ENCODE measurements around the gene SEMA4B. TPM values are rescaled to one million over a fixed set of nuclear protein-coding genes. Genes with fewer than 3 reads are reported as not detected.

The SEMA4B gene
- total RNA-seq, 1 experiment from 2014 or later: 13.2 TPM

GRCh38 chr15:90201944-90202375, 830 bp downstream of the SEMA4B start:
- intact Hi-C loops (cut with micrococcal nuclease; ENCODE audit: unreplicated experiment): no loop called here
- ChIA-PET POLR2A (ENCODE audit: low non-redundant PET) (no interaction called here), CTCF (no interaction called here)
- TF ChIP-seq EZH2 (IDR thresholded peaks at IDR 0.05; ENCODE audit: borderline replicate concordance, low read depth, low read length, poor library complexity, severe bottlenecking): no peak
- H3K4me1 ChIP-seq (ENCODE audit: insufficient read depth, low read length, poor library complexity, severe bottlenecking): peaks cover 25% of the 10 kb centered on the region
- BruUV-seq (replicated peaks): no TSS peak
- H3K27me3 ChIP-seq (replicated peaks; ENCODE audit: insufficient read depth, low read depth, low read length, poor library complexity): no peaks in the 10 kb centered on the region
- H3K27ac ChIP-seq (ENCODE audit: low read depth, low read length, poor library complexity, severe bottlenecking): no peak overlapping the region
- no peaks in the 10 kb centered on the region for H3K9me3 ChIP-seq (ENCODE audit: low read depth, low read length, poor library complexity, severe bottlenecking)
- H3K36me3 ChIP-seq (ENCODE audit: insufficient read depth, low read length, poor library complexity, severe bottlenecking): no peaks in the 10 kb centered on the region
- H3K4me3 ChIP-seq (ENCODE audit: low read depth, low read length, poor library complexity, severe bottlenecking): peak overlapping the region; percentile 87
- no peak for DNase-seq (ENCODE audit: low spot score)

GRCh38 chr15:90202929-90203328, 1.8 kb downstream of the SEMA4B start:
- Histone ChIP-seq H3K4me1 (ENCODE audit: insufficient read depth, low read length, poor library complexity, severe bottlenecking) (peaks cover 25% of the 10 kb centered on the region), H3K27me3 (replicated peaks; ENCODE audit: insufficient read depth, low read depth, low read length, poor library complexity) (no peaks in the 10 kb centered on the region), H3K27ac (ENCODE audit: low read depth, low read length, poor library complexity, severe bottlenecking) (no peak overlapping the region), H3K36me3 (ENCODE audit: insufficient read depth, low read length, poor library complexity, severe bottlenecking) (no peaks in the 10 kb centered on the region), H3K9me3 (ENCODE audit: low read depth, low read length, poor library complexity, severe bottlenecking) (no peaks in the 10 kb centered on the region), H3K4me3 (ENCODE audit: low read depth, low read length, poor library complexity, severe bottlenecking) (peak overlapping the region; percentile 87)
- TSS peak; percentile 32 for BruUV-seq (replicated peaks)
- POLR2A ChIA-PET (ENCODE audit: low non-redundant PET): no interaction called here
- TF ChIP-seq CTCF (conservative IDR thresholded peaks at IDR 0.05; ENCODE audit: low read depth, low read length) (no peak), EZH2 (IDR thresholded peaks at IDR 0.05; ENCODE audit: borderline replicate concordance, low read depth, low read length, poor library complexity, severe bottlenecking) (no peak)
- CTCF ChIA-PET: interaction anchor here (0.6 kb wide), 1 partner anchor 12 kb away, joined by 3 read pairs; no protein-coding TSS in a partner anchor
- no peak for DNase-seq (ENCODE audit: low spot score)
- intact Hi-C loops (cut with micrococcal nuclease; ENCODE audit: unreplicated experiment): no loop called here

- no peak for TF ChIP-seq EZH2 (IDR thresholded peaks at IDR 0.05; ENCODE audit: borderline replicate concordance, low read depth, low read length, poor library complexity, severe bottlenecking)
- TF ChIP-seq CTCF (conservative IDR thresholded peaks at IDR 0.05; ENCODE audit: low read depth, low read length): no peak
- H3K9me3 ChIP-seq (ENCODE audit: low read depth, low read length, poor library complexity, severe bottlenecking): no peaks in the 10 kb centered on the region
- H3K27me3 ChIP-seq (replicated peaks; ENCODE audit: insufficient read depth, low read depth, low read length, poor library complexity): no peaks in the 10 kb centered on the region
- H3K27ac ChIP-seq (ENCODE audit: low read depth, low read length, poor library complexity, severe bottlenecking): no peak overlapping the region
- POLR2A ChIA-PET (ENCODE audit: low non-redundant PET): no interaction called here
- no peak for DNase-seq (ENCODE audit: low spot score)
- peaks cover 25% of the 10 kb centered on the region for H3K4me1 ChIP-seq (ENCODE audit: insufficient read depth, low read length, poor library complexity, severe bottlenecking)
- CTCF ChIA-PET: no interaction called here
- no peaks in the 10 kb centered on the region for H3K36me3 ChIP-seq (ENCODE audit: insufficient read depth, low read length, poor library complexity, severe bottlenecking)
- no peak overlapping the region for H3K4me3 ChIP-seq (ENCODE audit: low read depth, low read length, poor library complexity, severe bottlenecking)
- BruUV-seq (replicated peaks): no TSS peak
- intact Hi-C loops (cut with micrococcal nuclease; ENCODE audit: unreplicated experiment): no loop called here
Observed at GRCh38 chr15:90203473-90203872, 2.3 kb downstream of the SEMA4B start.

- H3K27me3 ChIP-seq (replicated peaks; ENCODE audit: insufficient read depth, low read depth, low read length, poor library complexity): no peaks in the 10 kb centered on the region
- TF ChIP-seq EZH2 (IDR thresholded peaks at IDR 0.05; ENCODE audit: borderline replicate concordance, low read depth, low read length, poor library complexity, severe bottlenecking) (no peak), CTCF (conservative IDR thresholded peaks at IDR 0.05; ENCODE audit: low read depth, low read length) (no peak)
- H3K36me3 ChIP-seq (ENCODE audit: insufficient read depth, low read length, poor library complexity, severe bottlenecking): no peaks in the 10 kb centered on the region
- intact Hi-C loops (cut with micrococcal nuclease; ENCODE audit: unreplicated experiment): no loop called here
- no TSS peak for BruUV-seq (replicated peaks)
- no peak overlapping the region for H3K4me3 ChIP-seq (ENCODE audit: low read depth, low read length, poor library complexity, severe bottlenecking)
- ChIA-PET CTCF (no interaction called here), POLR2A (ENCODE audit: low non-redundant PET) (no interaction called here)
- DNase-seq (ENCODE audit: low spot score): peak; percentile 60
- H3K9me3 ChIP-seq (ENCODE audit: low read depth, low read length, poor library complexity, severe bottlenecking): no peaks in the 10 kb centered on the region
- H3K27ac ChIP-seq (ENCODE audit: low read depth, low read length, poor library complexity, severe bottlenecking): no peak overlapping the region
- H3K4me1 ChIP-seq (ENCODE audit: insufficient read depth, low read length, poor library complexity, severe bottlenecking): peaks cover 25% of the 10 kb centered on the region
Observed at GRCh38 chr15:90203922-90204321, 2.8 kb downstream of the SEMA4B start.

Measured in A673 (cell line).